Fibroblast of mammary gland (primary cell): Measurements from ENCODE around the gene FXYD3.

Experiments used
- DNase-seq: peaks from one replicate; pipeline ENCODE4 v3.0.0-alpha.2; 2010; ENCODE audit warnings: low read depth
- H3K4me3 ChIP-seq: 2 replicates; pipeline ENCODE4 v1.5.1; 2011; ENCODE audit warnings: low read depth, mild to moderate bottlenecking, low read length, moderate library complexity; ENCODE audit not compliant: control insufficient read depth
- TF ChIP-seq, protein P1 (sequence below): conservative IDR thresholded peaks from 2 replicates; pipeline ENCODE4 v1.5.1; 2011; ENCODE audit warnings: low read depth, low read length, inconsistent platforms; ENCODE audit not compliant: control insufficient read depth, insufficient read depth

Gene FXYD3

DNA sequence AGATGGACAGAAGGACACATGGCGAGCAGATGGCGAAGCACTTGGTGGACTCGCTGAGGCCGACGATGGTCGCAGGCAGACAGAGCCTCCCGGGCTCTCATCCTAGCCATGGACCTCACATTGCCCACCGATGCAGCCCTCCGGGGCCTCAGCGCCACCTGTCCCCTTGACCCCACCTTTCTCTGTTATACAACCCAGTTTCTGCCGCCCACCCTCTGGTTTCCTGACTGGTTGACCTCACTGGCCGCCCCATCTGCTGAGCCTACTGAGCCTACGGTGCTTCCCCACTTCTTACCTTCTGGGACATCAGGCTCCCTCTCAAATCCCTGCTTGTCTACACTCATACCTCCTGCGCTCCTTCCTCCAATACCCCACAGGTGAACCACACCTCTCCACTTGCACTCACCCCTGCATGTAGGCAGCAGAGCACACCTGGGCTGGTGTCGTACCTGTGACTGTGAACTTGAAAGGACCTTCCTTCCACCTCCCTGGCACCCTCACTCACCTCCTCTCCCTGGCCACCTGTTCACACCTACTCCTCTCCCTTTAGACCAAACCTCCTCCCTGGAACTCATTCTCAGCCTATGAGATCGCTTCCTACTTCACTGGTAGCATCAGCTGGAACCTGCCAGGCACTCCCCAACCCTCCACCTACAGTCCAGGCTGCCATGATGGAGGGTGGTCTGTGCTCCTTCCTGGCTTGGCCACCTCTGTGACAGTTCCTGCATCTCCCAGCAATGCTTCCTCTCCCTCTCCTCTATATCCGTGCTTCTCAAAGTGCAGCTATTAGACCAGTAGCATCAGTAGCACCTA is 38.0 kb upstream of the FXYD3 start:
- no peak for DNase-seq
- TF ChIP-seq, protein P1, sequence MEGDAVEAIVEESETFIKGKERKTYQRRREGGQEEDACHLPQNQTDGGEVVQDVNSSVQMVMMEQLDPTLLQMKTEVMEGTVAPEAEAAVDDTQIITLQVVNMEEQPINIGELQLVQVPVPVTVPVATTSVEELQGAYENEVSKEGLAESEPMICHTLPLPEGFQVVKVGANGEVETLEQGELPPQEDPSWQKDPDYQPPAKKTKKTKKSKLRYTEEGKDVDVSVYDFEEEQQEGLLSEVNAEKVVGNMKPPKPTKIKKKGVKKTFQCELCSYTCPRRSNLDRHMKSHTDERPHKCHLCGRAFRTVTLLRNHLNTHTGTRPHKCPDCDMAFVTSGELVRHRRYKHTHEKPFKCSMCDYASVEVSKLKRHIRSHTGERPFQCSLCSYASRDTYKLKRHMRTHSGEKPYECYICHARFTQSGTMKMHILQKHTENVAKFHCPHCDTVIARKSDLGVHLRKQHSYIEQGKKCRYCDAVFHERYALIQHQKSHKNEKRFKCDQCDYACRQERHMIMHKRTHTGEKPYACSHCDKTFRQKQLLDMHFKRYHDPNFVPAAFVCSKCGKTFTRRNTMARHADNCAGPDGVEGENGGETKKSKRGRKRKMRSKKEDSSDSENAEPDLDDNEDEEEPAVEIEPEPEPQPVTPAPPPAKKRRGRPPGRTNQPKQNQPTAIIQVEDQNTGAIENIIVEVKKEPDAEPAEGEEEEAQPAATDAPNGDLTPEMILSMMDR = no peak
- no peak overlapping the region for H3K4me3 ChIP-seq

DNA sequence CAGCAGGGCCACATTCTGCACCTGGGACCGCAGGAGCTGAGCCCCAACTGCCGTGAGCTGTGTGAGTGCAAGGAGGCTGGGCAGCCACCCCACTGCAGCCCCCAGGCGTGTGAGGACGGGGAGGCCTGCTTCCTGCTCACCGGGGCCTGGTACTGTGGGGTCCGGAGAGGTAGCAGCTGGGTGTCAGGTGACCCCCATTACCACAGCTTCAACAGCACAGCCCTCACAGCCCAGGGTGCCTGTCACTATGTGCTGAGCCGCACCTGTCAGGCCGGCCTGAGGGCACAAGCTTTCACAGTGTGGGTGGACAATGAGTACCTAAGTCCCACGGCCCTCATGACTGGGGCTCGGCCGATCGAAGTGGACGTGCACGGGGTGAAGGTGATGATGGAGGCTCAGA is 35.8 kb upstream of the FXYD3 start:
- no peak for DNase-seq
- TF ChIP-seq, protein P1 = no peak
- H3K4me3 ChIP-seq = no peak overlapping the region

DNA sequence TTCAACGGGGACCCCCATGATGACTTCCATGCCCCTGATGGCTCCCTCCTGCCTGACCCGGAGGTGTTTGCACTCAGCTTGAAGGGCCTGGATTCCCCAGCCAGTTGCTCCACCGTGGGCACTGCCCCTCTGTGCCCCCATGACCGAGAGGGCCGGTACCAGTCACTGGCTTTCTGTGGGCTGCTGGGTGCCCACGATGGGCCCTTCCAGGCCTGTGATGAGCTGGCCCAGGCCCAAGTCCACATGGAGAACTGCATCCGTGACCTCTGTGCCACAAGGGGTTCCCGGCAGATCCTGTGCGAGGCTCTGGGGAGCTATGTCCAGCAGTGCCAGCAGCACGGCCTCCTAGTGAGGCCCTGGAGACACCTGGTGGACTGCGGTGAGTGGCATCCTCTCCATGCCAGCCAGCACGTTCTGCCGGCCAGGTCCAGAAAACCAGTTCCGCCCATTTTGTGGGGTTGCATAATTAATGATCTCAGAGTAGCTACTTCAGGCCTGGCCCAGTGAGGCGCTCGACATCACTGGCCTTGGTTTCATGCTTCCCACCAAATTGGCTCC is 34.9 kb upstream of the FXYD3 start:
- H3K4me3 ChIP-seq = no peak overlapping the region
- DNase-seq = no peak
- TF ChIP-seq, protein P1 = no peak

DNA sequence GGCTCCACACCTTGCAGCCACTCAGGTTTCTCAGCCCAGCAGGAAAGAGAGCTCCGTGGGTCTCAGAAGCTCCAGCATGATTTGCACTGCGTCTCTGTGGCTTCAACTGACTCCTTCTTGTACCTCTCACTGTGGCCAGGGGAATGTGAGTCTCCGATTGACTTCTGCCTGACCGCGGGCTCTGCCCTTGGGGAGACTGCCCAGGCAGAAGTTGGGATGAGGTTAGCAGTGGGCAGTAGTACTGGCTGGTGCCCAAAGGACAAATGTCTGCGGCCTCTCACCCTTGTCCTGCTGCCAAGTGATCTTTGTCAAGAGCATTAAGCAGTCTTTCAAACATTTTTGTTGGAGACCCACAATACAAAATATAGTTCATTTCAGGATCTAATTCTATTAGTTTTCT is 34.4 kb upstream of the FXYD3 start:
- TF ChIP-seq, protein P1 = no peak

DNA sequence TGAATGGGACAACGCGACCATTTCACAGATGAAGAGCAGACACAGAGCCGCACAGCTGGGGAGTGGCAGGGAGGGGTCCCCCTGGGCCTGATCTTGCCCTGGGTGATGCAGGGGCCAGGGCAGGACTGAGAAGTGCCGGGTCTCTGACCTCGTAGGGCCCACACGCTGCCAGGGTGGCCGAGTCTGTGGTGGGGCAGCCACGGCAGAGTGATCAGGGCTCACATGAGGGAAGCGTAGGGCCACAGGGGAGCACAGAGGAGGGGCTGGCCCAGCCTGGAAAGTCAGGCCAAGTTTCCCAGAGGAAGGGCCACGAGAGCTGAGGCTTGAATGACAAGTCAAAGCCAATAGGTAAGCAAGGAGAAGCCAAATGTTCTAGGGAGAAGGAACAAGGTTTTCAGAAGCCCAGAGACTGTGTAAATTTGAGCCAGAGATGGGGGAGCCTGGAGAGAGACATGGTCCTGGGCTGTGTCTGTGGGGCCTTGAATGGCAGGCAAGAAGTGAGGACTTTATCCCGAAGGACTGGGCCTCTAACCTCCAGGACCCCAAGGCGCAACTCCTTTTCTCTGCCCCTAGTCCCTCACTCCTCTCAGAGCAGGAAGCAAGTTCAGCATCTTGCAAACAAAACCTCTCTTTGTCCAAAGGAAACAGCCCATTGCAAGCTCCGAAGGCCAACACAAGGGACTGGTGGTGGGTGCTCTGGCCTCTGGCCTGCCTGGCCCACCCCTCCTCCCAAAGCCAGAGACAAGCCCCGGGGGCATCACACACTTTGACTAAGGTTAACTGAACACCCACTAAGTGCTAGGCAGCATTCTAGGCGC is 31.7 kb upstream of the FXYD3 start:
- H3K4me3 ChIP-seq = no peak overlapping the region
- TF ChIP-seq, protein P1 = no peak
- DNase-seq = no peak

More for the DNA sequence above, 34.4 kb upstream of the FXYD3 start:
- H3K4me3 ChIP-seq = no peak overlapping the region
- no peak for DNase-seq

DNA sequence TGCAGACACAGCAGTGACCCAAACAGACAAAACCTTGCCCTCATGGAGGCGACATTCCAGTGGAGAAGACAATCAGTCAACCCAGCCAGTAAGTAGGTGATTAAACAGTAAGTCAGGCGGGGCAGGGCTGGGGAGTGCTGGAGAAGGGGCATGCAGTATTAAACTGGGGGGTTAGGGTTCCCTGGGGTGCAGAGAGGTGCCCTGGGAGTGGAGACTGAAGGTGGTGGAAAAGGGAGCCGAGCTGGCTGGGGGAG is 31.2 kb upstream of the FXYD3 start:
- no peak overlapping the region for H3K4me3 ChIP-seq
- TF ChIP-seq, protein P1 = no peak
- no peak for DNase-seq
